Glutamatergic neuron (in vitro differentiated cells): ENCODE results near the gene MAZ. TPM values are rescaled to one million over a fixed set of nuclear protein-coding genes. Genes with fewer than 3 reads are reported as not detected.
A peak's percentile ranks its signal among the peaks of the same experiment; 100 is the strongest.

Source experiments
- DNase-seq: peaks from one replicate; pipeline ENCODE4 v3.0.0; 2022
- H3K27ac Mint-ChIP-seq: one replicate; pipeline ENCODE4 v1.8.0; 2020; ENCODE audit warnings: mild to moderate bottlenecking, mixed read lengths, inconsistent platforms; ENCODE audit not compliant: unreplicated experiment
- H3K27me3 Mint-ChIP-seq: one replicate; pipeline ENCODE4 v1.8.0; 2020; ENCODE audit warnings: mild to moderate bottlenecking, moderate library complexity, mixed read lengths, inconsistent platforms; ENCODE audit not compliant: unreplicated experiment
- H3K36me3 Mint-ChIP-seq: one replicate; pipeline ENCODE4 v1.8.0; 2020; ENCODE audit warnings: mild to moderate bottlenecking, mixed read lengths, inconsistent platforms; ENCODE audit not compliant: unreplicated experiment
- H3K4me1 Mint-ChIP-seq: one replicate; pipeline ENCODE4 v1.8.0; 2020; ENCODE audit warnings: mild to moderate bottlenecking, low read depth, mixed read lengths, inconsistent platforms; ENCODE audit not compliant: unreplicated experiment
- H3K4me3 Mint-ChIP-seq: one replicate; pipeline ENCODE4 v1.8.0; 2020; ENCODE audit warnings: mild to moderate bottlenecking, mixed read lengths, inconsistent platforms; ENCODE audit not compliant: unreplicated experiment
- H3K9me3 Mint-ChIP-seq: one replicate; pipeline ENCODE4 v1.8.0; 2020; ENCODE audit warnings: mild to moderate bottlenecking, moderate library complexity, mixed read lengths, inconsistent platforms; ENCODE audit not compliant: unreplicated experiment
- CTCF ChIP-seq: fragments of 200-600 bp; sonication (generic); IDR thresholded peaks from one replicate; pipeline ENCODE4 v1.5.0; 2021; ENCODE audit not compliant: partially characterized antibody, unreplicated experiment
- total RNA-seq: library from RNA; stranded (reverse); fragmentation: NEBNext Ultra II Directional; extraction: Animal tissue kit (Norgen Biotek cat#: 25700); gene quantifications from one replicate; pipeline ENCODE4 v1.2.1, GENCODE V29; 2021; ENCODE audit not compliant: unreplicated experiment

Gene MAZ
- total RNA-seq, 1 donor from 2014 or later: 369 TPM

GRCh38 chr16:29809031-29809747 lies 2.9 kb downstream of the MAZ start:
- peaks cover 20% of the 10 kb centered on the region for H3K4me1 Mint-ChIP-seq
- peak overlapping the region; percentile 70 for H3K27ac Mint-ChIP-seq
- H3K27me3 Mint-ChIP-seq: peaks cover 22% of the 10 kb centered on the region
- TF ChIP-seq CTCF: no peak
- peaks cover 20% of the 10 kb centered on the region for H3K9me3 Mint-ChIP-seq
- H3K36me3 Mint-ChIP-seq: no peaks in the 10 kb centered on the region
- DNase-seq: no peak
- peak overlapping the region; percentile 94 for H3K4me3 Mint-ChIP-seq

DNA sequence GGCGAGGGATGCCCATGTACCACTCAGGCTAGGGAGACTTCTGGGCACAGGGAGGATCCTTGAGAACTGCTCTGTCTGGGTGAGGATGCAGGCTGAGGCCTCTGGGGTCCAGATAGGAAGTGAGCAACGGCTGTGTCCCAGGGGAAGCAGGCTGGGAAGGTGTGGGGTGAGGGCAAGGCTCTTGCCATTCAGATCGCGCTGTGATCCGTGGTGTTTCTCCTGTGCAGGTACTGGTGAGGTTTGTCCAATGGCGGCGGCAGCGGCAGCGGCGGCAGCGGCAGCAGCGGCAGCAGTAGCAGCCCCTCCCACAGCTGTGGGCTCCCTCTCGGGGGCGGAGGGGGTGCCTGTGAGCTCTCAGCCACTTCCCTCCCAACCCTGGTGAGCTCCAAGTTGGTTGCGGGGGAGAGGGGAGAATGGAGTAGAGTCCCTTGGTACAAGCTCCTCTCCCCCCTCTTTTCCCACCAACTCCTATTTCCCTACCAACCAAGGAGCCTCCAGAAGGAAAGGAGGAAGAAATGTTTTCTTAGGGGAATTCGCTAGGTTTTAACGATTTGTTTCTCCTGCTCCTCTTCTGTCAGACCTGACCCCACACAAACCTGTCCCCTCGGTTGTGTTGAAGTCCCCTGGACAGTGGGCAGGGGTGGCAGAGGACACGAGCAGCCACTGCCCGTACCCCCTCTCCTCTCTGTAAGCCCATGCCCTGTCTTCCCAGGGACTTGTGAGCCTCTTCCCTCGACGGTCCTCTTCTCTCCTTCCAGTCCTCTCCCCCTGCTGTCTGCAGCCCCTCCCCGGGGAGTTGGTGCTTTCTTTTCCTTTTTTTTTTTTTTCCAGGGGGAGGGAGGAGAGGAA lies 3.7 kb downstream of the MAZ start:
- H3K27me3 Mint-ChIP-seq: peaks cover 22% of the 10 kb centered on the region
- no peak for TF ChIP-seq CTCF
- no peaks in the 10 kb centered on the region for H3K36me3 Mint-ChIP-seq
- H3K4me1 Mint-ChIP-seq: peaks cover 19% of the 10 kb centered on the region
- DNase-seq: no peak
- peak overlapping the region; percentile 88 for H3K27ac Mint-ChIP-seq
- H3K4me3 Mint-ChIP-seq: peak overlapping the region; percentile 95
- H3K9me3 Mint-ChIP-seq: peaks cover 18% of the 10 kb centered on the region

- peaks cover 21% of the 10 kb centered on the region for H3K27me3 Mint-ChIP-seq
- peaks cover 19% of the 10 kb centered on the region for H3K9me3 Mint-ChIP-seq
- H3K27ac Mint-ChIP-seq: peak overlapping the region; percentile 88
- TF ChIP-seq CTCF: no peak
- no peak for DNase-seq
- H3K4me3 Mint-ChIP-seq: peak overlapping the region; percentile 95
- H3K4me1 Mint-ChIP-seq: peaks cover 21% of the 10 kb centered on the region
- H3K36me3 Mint-ChIP-seq: no peaks in the 10 kb centered on the region
Observed at GRCh38 chr16:29810699-29811169, 4.4 kb downstream of the MAZ start.

DNA sequence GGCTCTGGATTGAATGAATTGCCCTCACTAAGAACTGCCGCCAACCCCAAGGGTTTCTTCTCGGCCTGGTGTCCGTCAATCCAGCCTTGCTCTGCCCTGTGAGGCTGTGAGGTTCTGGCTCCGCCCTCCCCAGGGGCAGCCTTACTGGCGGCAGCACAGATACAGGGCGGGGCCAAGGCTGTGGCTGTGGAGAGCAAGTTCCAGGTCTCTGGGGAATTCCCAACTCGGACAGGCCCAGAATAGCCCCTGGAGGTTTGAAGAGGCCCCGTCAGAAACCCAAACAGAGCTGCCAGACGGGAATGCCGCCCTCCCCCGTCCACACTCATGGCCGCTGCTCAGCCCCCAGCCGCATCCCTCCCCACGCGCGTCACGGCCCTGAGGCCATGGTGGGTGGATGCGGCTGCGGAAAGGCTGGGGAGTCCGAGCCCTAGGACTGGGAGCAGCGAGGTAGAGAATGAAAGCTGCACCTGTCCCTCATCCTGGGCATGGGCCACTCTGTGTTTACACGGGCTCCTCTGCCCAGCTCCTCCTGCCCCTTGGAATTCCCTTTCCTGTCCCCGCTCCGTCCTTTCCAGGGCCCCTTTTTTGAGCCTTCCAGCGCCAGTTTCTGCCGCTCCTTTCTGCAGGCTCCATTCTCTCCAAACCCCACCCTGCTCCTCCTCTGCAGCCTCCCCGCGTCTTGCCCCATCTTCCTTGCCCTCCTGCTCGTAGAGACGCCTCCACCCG lies 5.0 kb downstream of the MAZ start:
- H3K4me1 Mint-ChIP-seq: peaks cover 21% of the 10 kb centered on the region
- peak; percentile 94 for DNase-seq
- peaks cover 24% of the 10 kb centered on the region for H3K27me3 Mint-ChIP-seq
- H3K36me3 Mint-ChIP-seq: no peaks in the 10 kb centered on the region
- H3K4me3 Mint-ChIP-seq: peak overlapping the region; percentile 95
- TF ChIP-seq CTCF: no peak
- H3K9me3 Mint-ChIP-seq: peaks cover 19% of the 10 kb centered on the region
- peak overlapping the region; percentile 95 for H3K27ac Mint-ChIP-seq
